Measurements from ENCODE around the gene CACNG8.

The CACNG8 gene

GRCh38 chr19:54023191-54023590, 60.5 kb downstream of the CACNG8 start:
- H3K27me3 ChIP-seq (ENCODE audit: insufficient read depth, poor library complexity, severe bottlenecking): no peaks in the 10 kb centered on the region
- H3K4me1 ChIP-seq (ENCODE audit: insufficient read depth, poor library complexity, severe bottlenecking): peaks cover 15% of the 10 kb centered on the region
- peak overlapping the region; percentile 12 for H3K27ac ChIP-seq (ENCODE audit: poor library complexity, severe bottlenecking)
- no peak overlapping the region for H3K4me3 ChIP-seq (ENCODE audit: severe bottlenecking)
- no peaks in the 10 kb centered on the region for H3K9me3 ChIP-seq (ENCODE audit: severe bottlenecking)
- TF ChIP-seq CTCF (IDR thresholded peaks at IDR 0.05; ENCODE audit: poor library complexity, severe bottlenecking): no peak
- DNase-seq (ENCODE audit: low spot score) (no peak), ATAC-seq (ENCODE audit: low read depth) (no peak)
- H3K36me3 ChIP-seq (ENCODE audit: low read depth): no peaks in the 10 kb centered on the region

GRCh38 chr19:54024660-54025059, 61.9 kb downstream of the CACNG8 start:
- no peak for TF ChIP-seq CTCF (IDR thresholded peaks at IDR 0.05; ENCODE audit: poor library complexity, severe bottlenecking)
- no peaks in the 10 kb centered on the region for H3K27me3 ChIP-seq (ENCODE audit: insufficient read depth, poor library complexity, severe bottlenecking)
- no peak overlapping the region for H3K27ac ChIP-seq (ENCODE audit: poor library complexity, severe bottlenecking)
- no peak overlapping the region for H3K4me3 ChIP-seq (ENCODE audit: severe bottlenecking)
- DNase-seq (ENCODE audit: low spot score) (no peak), ATAC-seq (ENCODE audit: low read depth) (no peak)
- H3K4me1 ChIP-seq (ENCODE audit: insufficient read depth, poor library complexity, severe bottlenecking): peaks cover 7% of the 10 kb centered on the region
- no peaks in the 10 kb centered on the region for H3K9me3 ChIP-seq (ENCODE audit: severe bottlenecking)
- no peaks in the 10 kb centered on the region for H3K36me3 ChIP-seq (ENCODE audit: low read depth)

GRCh38 chr19:54026656-54027055, 63.9 kb downstream of the CACNG8 start:
- no peaks in the 10 kb centered on the region for H3K36me3 ChIP-seq (ENCODE audit: low read depth)
- no peak overlapping the region for H3K4me3 ChIP-seq (ENCODE audit: severe bottlenecking)
- TF ChIP-seq CTCF (IDR thresholded peaks at IDR 0.05; ENCODE audit: poor library complexity, severe bottlenecking): no peak
- DNase-seq (ENCODE audit: low spot score): no peak
- H3K27ac ChIP-seq (ENCODE audit: poor library complexity, severe bottlenecking): no peak overlapping the region
- H3K4me1 ChIP-seq (ENCODE audit: insufficient read depth, poor library complexity, severe bottlenecking): no peaks in the 10 kb centered on the region
- no peak for ATAC-seq (ENCODE audit: low read depth)
- no peaks in the 10 kb centered on the region for H3K9me3 ChIP-seq (ENCODE audit: severe bottlenecking)
- no peaks in the 10 kb centered on the region for H3K27me3 ChIP-seq (ENCODE audit: insufficient read depth, poor library complexity, severe bottlenecking)

- Histone ChIP-seq H3K36me3 (ENCODE audit: low read depth) (no peaks in the 10 kb centered on the region), H3K4me1 (ENCODE audit: insufficient read depth, poor library complexity, severe bottlenecking) (no peaks in the 10 kb centered on the region), H3K27me3 (ENCODE audit: insufficient read depth, poor library complexity, severe bottlenecking) (no peaks in the 10 kb centered on the region), H3K27ac (ENCODE audit: poor library complexity, severe bottlenecking) (no peak overlapping the region), H3K4me3 (ENCODE audit: severe bottlenecking) (no peak overlapping the region), H3K9me3 (ENCODE audit: severe bottlenecking) (no peaks in the 10 kb centered on the region)
- ATAC-seq (ENCODE audit: low read depth) (no peak), DNase-seq (ENCODE audit: low spot score) (no peak)
- TF ChIP-seq CTCF (IDR thresholded peaks at IDR 0.05; ENCODE audit: poor library complexity, severe bottlenecking): no peak
Observed at GRCh38 chr19:54029301-54029700, 66.6 kb downstream of the CACNG8 start.

GRCh38 chr19:54029930-54030490, 67.3 kb downstream of the CACNG8 start:
- DNase-seq (ENCODE audit: low spot score): no peak
- Histone ChIP-seq H3K9me3 (ENCODE audit: severe bottlenecking) (no peaks in the 10 kb centered on the region), H3K27me3 (ENCODE audit: insufficient read depth, poor library complexity, severe bottlenecking) (no peaks in the 10 kb centered on the region), H3K4me3 (ENCODE audit: severe bottlenecking) (no peak overlapping the region), H3K36me3 (ENCODE audit: low read depth) (no peaks in the 10 kb centered on the region), H3K4me1 (ENCODE audit: insufficient read depth, poor library complexity, severe bottlenecking) (peaks cover 2% of the 10 kb centered on the region), H3K27ac (ENCODE audit: poor library complexity, severe bottlenecking) (no peak overlapping the region)
- peak; percentile 71 for TF ChIP-seq CTCF (IDR thresholded peaks at IDR 0.05; ENCODE audit: poor library complexity, severe bottlenecking)
- peak; percentile 46; the same call in 2 of the 3 replicates for ATAC-seq (ENCODE audit: low read depth)
